Activated CD8-positive, alpha-beta T cell treated with anti-CD3 and anti-CD28 coated beads, Interleukin-2, amount 10 ng/mL, durations not matched to agents 7 days and 5 days (primary cell): ENCODE data around the gene NOSIP. TPM values are rescaled to one million over a fixed set of nuclear protein-coding genes. Genes with fewer than 3 reads are reported as not detected.

Source experiments
- ATAC-seq: fragments of 150-1000 bp; cut with Tn5 transposase; one replicate; pipeline ENCODE4 v1.10.0; 2021; ENCODE audit warnings: moderate library complexity
- CTCF ChIA-PET: fragments of 350-600 bp; sonication (Branson Sonifier 250); formaldehyde crosslinking; loops from one replicate; lab custom pipeline; 2021; ENCODE audit warnings: antibody characterized with exemption; lab: Charles Lee
- POLR2A ChIA-PET: fragments of 350-600 bp; sonication (Branson Sonifier 250); formaldehyde crosslinking; loops from one replicate; lab custom pipeline; 2021; ENCODE audit warnings: antibody characterized with exemption; lab: Charles Lee
- DNase-seq: peaks from one replicate; pipeline ENCODE4 v3.0.0-alpha.2; 2020
- H3K27ac Mint-ChIP-seq: one replicate; pipeline ENCODE4 v1.8.0; 2021; ENCODE audit warnings: mild to moderate bottlenecking, mixed read lengths
- H3K27me3 Mint-ChIP-seq: one replicate; pipeline ENCODE4 v1.8.0; 2021; ENCODE audit warnings: low read depth, mixed read lengths
- H3K36me3 Mint-ChIP-seq: one replicate; pipeline ENCODE4 v1.8.0; 2021; ENCODE audit warnings: low read depth, mixed read lengths
- H3K4me1 Mint-ChIP-seq: one replicate; pipeline ENCODE4 v1.8.0; 2021; ENCODE audit warnings: low read depth, mixed read lengths
- H3K4me3 Mint-ChIP-seq: one replicate; pipeline ENCODE4 v1.8.0; 2021; ENCODE audit warnings: mild to moderate bottlenecking, mixed read lengths
- H3K9me3 Mint-ChIP-seq: one replicate; pipeline ENCODE4 v1.8.0; 2022; ENCODE audit warnings: mixed read lengths; ENCODE audit not compliant: insufficient read depth
- total RNA-seq, 2 experiments: library from RNA; stranded (reverse); gene quantifications; one replicate each; pipeline ENCODE4 v1.2.3, GENCODE V29; 2021

Gene NOSIP
- total RNA-seq, 2 experiments from 2014 or later = 147 to 159 TPM

GRCh38 chr19:49609499-49610092, 29.2 kb upstream of the NOSIP start:
- ATAC-seq (no peak), DNase-seq (no peak)
- Mint-ChIP-seq H3K4me3 (no peak overlapping the region), H3K36me3 (peaks cover 30% of the 10 kb centered on the region), H3K27me3 (no peaks in the 10 kb centered on the region), H3K9me3 (no peaks in the 10 kb centered on the region), H3K27ac (peak overlapping the region; percentile 25), H3K4me1 (peaks cover 15% of the 10 kb centered on the region)
- ChIA-PET CTCF (no interaction called here), POLR2A (no interaction called here)

GRCh38 chr19:49605605-49606004, 25.2 kb upstream of the NOSIP start:
- Mint-ChIP-seq H3K9me3 (no peaks in the 10 kb centered on the region), H3K36me3 (peaks cover 37% of the 10 kb centered on the region), H3K27me3 (no peaks in the 10 kb centered on the region), H3K4me1 (peaks cover 2% of the 10 kb centered on the region), H3K27ac (no peak overlapping the region), H3K4me3 (no peak overlapping the region)
- CTCF ChIA-PET = no interaction called here
- ATAC-seq (no peak), DNase-seq (no peak)
- POLR2A ChIA-PET = no interaction called here

GRCh38 chr19:49602806-49603205, 22.4 kb upstream of the NOSIP start:
- ATAC-seq = no peak
- Mint-ChIP-seq H3K36me3 (peaks cover 44% of the 10 kb centered on the region), H3K9me3 (no peaks in the 10 kb centered on the region), H3K4me3 (no peak overlapping the region), H3K27ac (no peak overlapping the region), H3K4me1 (peaks cover 4% of the 10 kb centered on the region), H3K27me3 (no peaks in the 10 kb centered on the region)
- ChIA-PET POLR2A (no interaction called here), CTCF (no interaction called here)
- no peak for DNase-seq

- H3K36me3 Mint-ChIP-seq = peaks cover 41% of the 10 kb centered on the region
- H3K4me3 Mint-ChIP-seq = no peak overlapping the region
- H3K4me1 Mint-ChIP-seq = peaks cover 4% of the 10 kb centered on the region
- H3K9me3 Mint-ChIP-seq = no peaks in the 10 kb centered on the region
- H3K27me3 Mint-ChIP-seq = no peaks in the 10 kb centered on the region
- CTCF ChIA-PET = no interaction called here
- DNase-seq = no peak
- POLR2A ChIA-PET = no interaction called here
- no peak overlapping the region for H3K27ac Mint-ChIP-seq
- no peak for ATAC-seq
Observed at GRCh38 chr19:49601482-49602038, 21.2 kb upstream of the NOSIP start.

GRCh38 chr19:49599378-49600295, 19.3 kb upstream of the NOSIP start:
- H3K36me3 Mint-ChIP-seq = peaks cover 38% of the 10 kb centered on the region

GRCh38 chr19:49597703-49597974, 17.3 kb upstream of the NOSIP start:
- H3K4me3 Mint-ChIP-seq = no peak overlapping the region
- DNase-seq (no peak), ATAC-seq (no peak)
- CTCF ChIA-PET = no interaction called here
- no peaks in the 10 kb centered on the region for H3K27me3 Mint-ChIP-seq
- H3K36me3 Mint-ChIP-seq = peaks cover 41% of the 10 kb centered on the region
- peaks cover 20% of the 10 kb centered on the region for H3K4me1 Mint-ChIP-seq
- no peaks in the 10 kb centered on the region for H3K9me3 Mint-ChIP-seq
- H3K27ac Mint-ChIP-seq = no peak overlapping the region
- POLR2A ChIA-PET = no interaction called here

More at GRCh38 chr19:49599378-49600295, 19.3 kb upstream of the NOSIP start:
- Mint-ChIP-seq H3K27ac (no peak overlapping the region), H3K9me3 (no peaks in the 10 kb centered on the region), H3K4me1 (peaks cover 5% of the 10 kb centered on the region), H3K27me3 (no peaks in the 10 kb centered on the region), H3K4me3 (no peak overlapping the region)
- CTCF ChIA-PET = no interaction called here
- POLR2A ChIA-PET = no interaction called here
- ATAC-seq = no peak
- no peak for DNase-seq

GRCh38 chr19:49596954-49597702, 16.8 kb upstream of the NOSIP start:
- ATAC-seq (no peak), DNase-seq (no peak)
- H3K4me3 Mint-ChIP-seq = no peak overlapping the region
- H3K27me3 Mint-ChIP-seq = no peaks in the 10 kb centered on the region
- ChIA-PET CTCF (no interaction called here), POLR2A (no interaction called here)
- no peak overlapping the region for H3K27ac Mint-ChIP-seq
- peaks cover 22% of the 10 kb centered on the region for H3K4me1 Mint-ChIP-seq
- H3K9me3 Mint-ChIP-seq = no peaks in the 10 kb centered on the region
- peaks cover 46% of the 10 kb centered on the region for H3K36me3 Mint-ChIP-seq

- Mint-ChIP-seq H3K36me3 (peaks cover 42% of the 10 kb centered on the region), H3K27me3 (no peaks in the 10 kb centered on the region), H3K9me3 (no peaks in the 10 kb centered on the region), H3K4me3 (no peak overlapping the region), H3K27ac (no peak overlapping the region), H3K4me1 (peaks cover 22% of the 10 kb centered on the region)
- CTCF ChIA-PET = interaction anchor here (1.0 kb wide), 1 partner anchor 94 kb away, joined by 3 read pairs; no protein-coding TSS in a partner anchor
- no peak for DNase-seq
- no peak for ATAC-seq
- POLR2A ChIA-PET = interaction anchor here (1.4 kb wide), 1 partner anchor 16 kb away, joined by 6 read pairs; the partner anchor contains the start of gene NOSIP
Observed at GRCh38 chr19:49596407-49596806, 16.1 kb upstream of the NOSIP start.

- H3K4me1 Mint-ChIP-seq = peaks cover 22% of the 10 kb centered on the region
- ATAC-seq (no peak), DNase-seq (no peak)
- ChIA-PET CTCF (interaction anchor here (1.0 kb wide), 1 partner anchor 93 kb away, joined by 3 read pairs; no protein-coding TSS in a partner anchor), POLR2A (interaction anchor here (1.4 kb wide), 1 partner anchor 16 kb away, joined by 6 read pairs; the partner anchor contains the start of gene NOSIP)
- no peaks in the 10 kb centered on the region for H3K27me3 Mint-ChIP-seq
- H3K27ac Mint-ChIP-seq = no peak overlapping the region
- no peaks in the 10 kb centered on the region for H3K9me3 Mint-ChIP-seq
- peaks cover 39% of the 10 kb centered on the region for H3K36me3 Mint-ChIP-seq
- no peak overlapping the region for H3K4me3 Mint-ChIP-seq
Observed at GRCh38 chr19:49595819-49596404, 15.6 kb upstream of the NOSIP start.

- DNase-seq (no peak), ATAC-seq (no peak)
- ChIA-PET CTCF (interaction anchor here (1.0 kb wide), 1 partner anchor 93 kb away, joined by 3 read pairs; no protein-coding TSS in a partner anchor), POLR2A (interaction anchor here (1.4 kb wide), 1 partner anchor 15 kb away, joined by 6 read pairs; the partner anchor contains the start of gene NOSIP)
- Mint-ChIP-seq H3K4me3 (no peak overlapping the region), H3K27me3 (no peaks in the 10 kb centered on the region), H3K4me1 (peaks cover 22% of the 10 kb centered on the region), H3K9me3 (no peaks in the 10 kb centered on the region), H3K27ac (no peak overlapping the region), H3K36me3 (peaks cover 34% of the 10 kb centered on the region)
Observed at GRCh38 chr19:49594993-49595818, 14.8 kb upstream of the NOSIP start.
